ENCODE results near the gene BUB3. TPM values are rescaled to one million over a fixed set of nuclear protein-coding genes. Genes with fewer than 3 reads are reported as not detected.

BUB3 gene
- total and polyA plus RNA-seq, 2 of the 8 experiments (the other 6 are each of a cell fraction or from before 2014, with no cell fraction given), result 183 to 207 TPM

GRCh38 chr10:123139521-123140163 is 14.6 kb upstream of the BUB3 start (continued):
- TF ChIP-seq KDM4A (IDR thresholded peaks at IDR 0.05; ENCODE audit: low read depth, low read length, severe bottlenecking) (no peak), JUN (IDR thresholded peaks at IDR 0.05; ENCODE audit: low read depth, low read length) (no peak), CHD2 (IDR thresholded peaks at IDR 0.05; ENCODE audit: low read length) (no peak), YY1 (IDR thresholded peaks at IDR 0.05; ENCODE audit: low read depth, low read length) (no peak), SP2 (IDR thresholded peaks at IDR 0.05; ENCODE audit: low read length) (no peak), SUZ12 (IDR thresholded peaks at IDR 0.05; ENCODE audit: low read length) (peak; percentile 95), MAX (IDR thresholded peaks at IDR 0.05) (peak; percentile 2; the same call in 1 of the 2 replicates)

Data from H1 (cell line).